WTC11 (cell line): ENCODE data around the gene FNBP1L. TPM values are rescaled to one million over a fixed set of nuclear protein-coding genes. Genes with fewer than 3 reads are reported as not detected.

ENCODE experiments used
- ATAC-seq: fragments of 200-7000 bp; cut with Tn5 transposase; 2 replicates; pipeline ENCODE4 v1.10.0; 2021; ENCODE audit warnings: mild to moderate bottlenecking, moderate library complexity
- CTCF ChIA-PET: fragments of 300-600 bp; sonication (Branson Sonifier 250); formaldehyde crosslinking; loops from one replicate; lab custom pipeline; 2021; ENCODE audit warnings: antibody characterized with exemption; lab: Charles Lee
- POLR2A ChIA-PET: fragments of 350-600 bp; sonication (Branson Sonifier 250); formaldehyde crosslinking; loops from one replicate; lab custom pipeline; 2021; ENCODE audit warnings: antibody characterized with exemption; lab: Charles Lee
- DNase-seq: peaks from one replicate; pipeline ENCODE4 v3.0.0; 2021; ENCODE audit warnings: low spot score
- H3K27ac Mint-ChIP-seq: 2 replicates; pipeline ENCODE4 v1.8.0; 2021; ENCODE audit warnings: mixed read lengths
- H3K27me3 Mint-ChIP-seq: 2 replicates; pipeline ENCODE4 v1.8.0; 2021; ENCODE audit warnings: low read depth, mild to moderate bottlenecking, moderate library complexity, mixed read lengths
- H3K36me3 Mint-ChIP-seq: 2 replicates; pipeline ENCODE4 v1.8.0; 2021; ENCODE audit warnings: mixed read lengths
- H3K4me1 Mint-ChIP-seq: 2 replicates; pipeline ENCODE4 v1.8.0; 2022; ENCODE audit warnings: mixed read lengths
- H3K4me3 Mint-ChIP-seq: 2 replicates; pipeline ENCODE4 v1.8.0; 2021; ENCODE audit warnings: mild to moderate bottlenecking, moderate library complexity, mixed read lengths
- H3K9me3 Mint-ChIP-seq: 2 replicates; pipeline ENCODE4 v1.8.0; 2021; ENCODE audit warnings: mixed read lengths
- CREB1 ChIP-seq: sonication (generic); formaldehyde crosslinking; IDR thresholded peaks from 2 replicates; pipeline ENCODE4 v1.8.0; 2023; ENCODE audit warnings: mild to moderate bottlenecking, missing genetic modification reagents
- ESRRA ChIP-seq: sonication (generic); formaldehyde crosslinking; IDR thresholded peaks from 2 replicates; pipeline ENCODE4 v1.8.1; 2022; ENCODE audit warnings: mild to moderate bottlenecking, missing genetic modification reagents, borderline replicate concordance
- FOXJ3 ChIP-seq: sonication (generic); formaldehyde crosslinking; IDR thresholded peaks from 2 replicates; pipeline ENCODE4 v1.9.0; 2021; ENCODE audit warnings: missing genetic modification reagents, mild to moderate bottlenecking, borderline replicate concordance
- FOXK1 ChIP-seq: sonication (generic); formaldehyde crosslinking; IDR thresholded peaks from 2 replicates; pipeline ENCODE4 v1.8.0; 2022; ENCODE audit warnings: mild to moderate bottlenecking, moderate library complexity, missing genetic modification reagents
- FOXP1 ChIP-seq: sonication (generic); formaldehyde crosslinking; IDR thresholded peaks from 2 replicates; pipeline ENCODE4 v1.8.0; 2022; ENCODE audit warnings: missing genetic modification reagents, mild to moderate bottlenecking, moderate library complexity, borderline replicate concordance
- HMGA2 ChIP-seq: fragments of 250-450 bp; sonication (Bioruptor Pico); IDR thresholded peaks from 2 replicates; pipeline ENCODE4 v1.4.0; 2021; ENCODE audit warnings: mild to moderate bottlenecking, moderate library complexity
- MYBL2 ChIP-seq: sonication (generic); formaldehyde crosslinking; IDR thresholded peaks from 2 replicates; pipeline ENCODE4 v1.8.1; 2023; ENCODE audit warnings: mild to moderate bottlenecking, moderate library complexity, missing genetic modification reagents
- NFATC4 ChIP-seq: fragments of 250-450 bp; sonication (Bioruptor Pico); IDR thresholded peaks from 2 replicates; pipeline ENCODE4 v1.9.0; 2021; ENCODE audit warnings: mild to moderate bottlenecking
- TCF7 ChIP-seq: sonication (generic); formaldehyde crosslinking; IDR thresholded peaks from 2 replicates; pipeline ENCODE4 v1.8.0; 2022; ENCODE audit warnings: mild to moderate bottlenecking, low read depth, missing genetic modification reagents, moderate library complexity
- TEAD1 ChIP-seq: sonication (generic); formaldehyde crosslinking; IDR thresholded peaks from 2 replicates; pipeline ENCODE4 v1.8.0; 2022; ENCODE audit warnings: mild to moderate bottlenecking, missing genetic modification reagents
- ZNF317 ChIP-seq: sonication (generic); formaldehyde crosslinking; IDR thresholded peaks from 2 replicates; pipeline ENCODE4 v1.8.1; 2023; ENCODE audit warnings: low read depth, mild to moderate bottlenecking, moderate library complexity, missing genetic modification reagents, borderline replicate concordance
- ZNF396 ChIP-seq: fragments of 250-450 bp; sonication (Bioruptor Pico); IDR thresholded peaks from 2 replicates; pipeline ENCODE4 v1.8.0; 2021; ENCODE audit warnings: mild to moderate bottlenecking, moderate library complexity, borderline replicate concordance
- total RNA-seq: library from RNA; stranded (reverse); gene quantifications from 3 replicates; pipeline ENCODE4 v1.2.3, GENCODE V29; 2021
- TF ChIP-seq, protein P1 (sequence below): sonication (generic); formaldehyde crosslinking; IDR thresholded peaks from 2 replicates; pipeline ENCODE4 v1.8.1; 2022; ENCODE audit warnings: low read depth, missing genetic modification reagents, borderline replicate concordance
- TF ChIP-seq, protein P2 (sequence below): sonication (generic); formaldehyde crosslinking; IDR thresholded peaks from 2 replicates; pipeline ENCODE4 v1.8.1; 2023; ENCODE audit warnings: mild to moderate bottlenecking, moderate library complexity, missing genetic modification reagents
- TF ChIP-seq, protein P3 (sequence below): sonication (generic); formaldehyde crosslinking; IDR thresholded peaks from 2 replicates; pipeline ENCODE4 v1.8.1; 2023; ENCODE audit warnings: mild to moderate bottlenecking, missing genetic modification reagents, moderate library complexity
- TF ChIP-seq, protein P4 (sequence below): fragments of 250-450 bp; sonication (Bioruptor Pico); IDR thresholded peaks from 2 replicates; pipeline ENCODE4 v1.8.0; 2021; ENCODE audit warnings: mild to moderate bottlenecking
- TF ChIP-seq, protein P5 (sequence below): fragments of 250-450 bp; sonication (Bioruptor Pico); IDR thresholded peaks from 2 replicates; pipeline ENCODE4 v1.9.0; 2021; ENCODE audit warnings: mild to moderate bottlenecking
- TF ChIP-seq, protein P6 (sequence below): fragments of 200-600 bp; IDR thresholded peaks from 2 replicates; pipeline ENCODE4 v1.8.0; 2022; ENCODE audit warnings: antibody characterized with exemption
- TF ChIP-seq, protein P7 (sequence below): sonication (generic); formaldehyde crosslinking; conservative IDR thresholded peaks from 2 replicates; pipeline ENCODE4 v1.8.1; 2022; ENCODE audit warnings: mild to moderate bottlenecking, missing genetic modification reagents

FNBP1L gene
- total RNA-seq, 1 experiment from 2014 or later = 79.1 TPM

DNA sequence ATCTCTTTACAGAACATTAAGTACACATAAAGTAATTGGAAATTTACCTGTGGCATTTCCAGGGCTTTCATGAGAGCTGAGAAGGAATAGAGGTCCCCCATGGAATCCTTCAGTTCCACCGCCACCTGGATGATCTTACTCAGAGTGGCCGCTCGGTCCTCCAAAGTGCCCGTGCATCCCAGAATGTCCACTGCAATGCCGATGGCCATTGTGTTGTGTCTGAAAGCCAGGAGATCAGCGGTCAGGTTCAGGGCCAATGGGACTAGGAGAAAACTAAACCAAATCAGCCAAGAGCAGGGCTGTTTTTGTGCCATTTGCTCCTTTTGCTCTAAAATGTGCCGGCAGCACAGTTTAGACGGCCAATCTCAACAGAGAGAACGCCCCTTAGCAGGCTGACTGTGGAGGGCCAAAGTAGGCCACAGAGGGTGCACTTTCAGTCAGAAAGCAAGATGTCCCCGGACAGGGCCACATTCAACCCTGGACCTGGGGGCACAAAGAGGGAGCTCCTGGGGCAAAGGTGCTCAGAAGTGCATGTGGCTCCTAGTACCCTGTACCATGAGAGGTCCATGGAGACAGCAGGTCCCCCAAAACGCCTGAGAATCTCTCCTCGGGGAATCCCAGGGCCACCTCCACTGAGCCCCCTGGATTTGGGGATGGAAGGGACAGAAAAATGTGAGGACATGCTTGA, 123.8 kb downstream of the FNBP1L start:
- H3K27ac Mint-ChIP-seq = peak overlapping the region; percentile 37
- CTCF ChIA-PET = interaction anchor here (0.7 to 0.9 kb wide), 2 partner anchors 10 to 73 kb away, joined by 3 to 4 read pairs; no protein-coding TSS in a partner anchor
- H3K4me3 Mint-ChIP-seq = no peak overlapping the region
- no peaks in the 10 kb centered on the region for H3K9me3 Mint-ChIP-seq
- H3K36me3 Mint-ChIP-seq = peaks cover 28% of the 10 kb centered on the region
- no peak for DNase-seq
- no peaks in the 10 kb centered on the region for H3K27me3 Mint-ChIP-seq
- no peak for TF ChIP-seq TEAD1 (CRISPR knock-in tag)
- TF ChIP-seq ESRRA (CRISPR knock-in tag) = no peak
- no peak for TF ChIP-seq ZNF396
- TF ChIP-seq, protein P1, sequence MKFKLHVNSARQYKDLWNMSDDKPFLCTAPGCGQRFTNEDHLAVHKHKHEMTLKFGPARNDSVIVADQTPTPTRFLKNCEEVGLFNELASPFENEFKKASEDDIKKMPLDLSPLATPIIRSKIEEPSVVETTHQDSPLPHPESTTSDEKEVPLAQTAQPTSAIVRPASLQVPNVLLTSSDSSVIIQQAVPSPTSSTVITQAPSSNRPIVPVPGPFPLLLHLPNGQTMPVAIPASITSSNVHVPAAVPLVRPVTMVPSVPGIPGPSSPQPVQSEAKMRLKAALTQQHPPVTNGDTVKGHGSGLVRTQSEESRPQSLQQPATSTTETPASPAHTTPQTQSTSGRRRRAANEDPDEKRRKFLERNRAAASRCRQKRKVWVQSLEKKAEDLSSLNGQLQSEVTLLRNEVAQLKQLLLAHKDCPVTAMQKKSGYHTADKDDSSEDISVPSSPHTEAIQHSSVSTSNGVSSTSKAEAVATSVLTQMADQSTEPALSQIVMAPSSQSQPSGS = no peak
- TF ChIP-seq FOXP1 (CRISPR knock-in tag) = no peak
- TF ChIP-seq, protein P2, sequence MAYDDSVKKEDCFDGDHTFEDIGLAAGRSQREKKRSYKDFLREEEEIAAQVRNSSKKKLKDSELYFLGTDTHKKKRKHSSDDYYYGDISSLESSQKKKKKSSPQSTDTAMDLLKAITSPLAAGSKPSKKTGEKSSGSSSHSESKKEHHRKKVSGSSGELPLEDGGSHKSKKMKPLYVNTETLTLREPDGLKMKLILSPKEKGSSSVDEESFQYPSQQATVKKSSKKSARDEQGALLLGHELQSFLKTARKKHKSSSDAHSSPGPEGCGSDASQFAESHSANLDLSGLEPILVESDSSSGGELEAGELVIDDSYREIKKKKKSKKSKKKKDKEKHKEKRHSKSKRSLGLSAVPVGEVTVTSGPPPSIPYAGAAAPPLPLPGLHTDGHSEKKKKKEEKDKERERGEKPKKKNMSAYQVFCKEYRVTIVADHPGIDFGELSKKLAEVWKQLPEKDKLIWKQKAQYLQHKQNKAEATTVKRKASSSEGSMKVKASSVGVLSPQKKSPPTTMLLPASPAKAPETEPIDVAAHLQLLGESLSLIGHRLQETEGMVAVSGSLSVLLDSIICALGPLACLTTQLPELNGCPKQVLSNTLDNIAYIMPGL = no peak
- no peak for TF ChIP-seq MYBL2 (CRISPR knock-in tag)
- no peak for TF ChIP-seq FOXJ3 (CRISPR knock-in tag)
- TF ChIP-seq NFATC4 = no peak
- TF ChIP-seq ZNF317 = no peak
- TF ChIP-seq HMGA2 (CRISPR knock-in tag) = no peak
- TF ChIP-seq, protein P3, sequence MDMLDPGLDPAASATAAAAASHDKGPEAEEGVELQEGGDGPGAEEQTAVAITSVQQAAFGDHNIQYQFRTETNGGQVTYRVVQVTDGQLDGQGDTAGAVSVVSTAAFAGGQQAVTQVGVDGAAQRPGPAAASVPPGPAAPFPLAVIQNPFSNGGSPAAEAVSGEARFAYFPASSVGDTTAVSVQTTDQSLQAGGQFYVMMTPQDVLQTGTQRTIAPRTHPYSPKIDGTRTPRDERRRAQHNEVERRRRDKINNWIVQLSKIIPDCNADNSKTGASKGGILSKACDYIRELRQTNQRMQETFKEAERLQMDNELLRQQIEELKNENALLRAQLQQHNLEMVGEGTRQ (CRISPR knock-in tag) = no peak
- TF ChIP-seq, protein P4, sequence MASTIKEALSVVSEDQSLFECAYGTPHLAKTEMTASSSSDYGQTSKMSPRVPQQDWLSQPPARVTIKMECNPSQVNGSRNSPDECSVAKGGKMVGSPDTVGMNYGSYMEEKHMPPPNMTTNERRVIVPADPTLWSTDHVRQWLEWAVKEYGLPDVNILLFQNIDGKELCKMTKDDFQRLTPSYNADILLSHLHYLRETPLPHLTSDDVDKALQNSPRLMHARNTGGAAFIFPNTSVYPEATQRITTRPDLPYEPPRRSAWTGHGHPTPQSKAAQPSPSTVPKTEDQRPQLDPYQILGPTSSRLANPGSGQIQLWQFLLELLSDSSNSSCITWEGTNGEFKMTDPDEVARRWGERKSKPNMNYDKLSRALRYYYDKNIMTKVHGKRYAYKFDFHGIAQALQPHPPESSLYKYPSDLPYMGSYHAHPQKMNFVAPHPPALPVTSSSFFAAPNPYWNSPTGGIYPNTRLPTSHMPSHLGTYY = no peak
- TF ChIP-seq, protein P5, sequence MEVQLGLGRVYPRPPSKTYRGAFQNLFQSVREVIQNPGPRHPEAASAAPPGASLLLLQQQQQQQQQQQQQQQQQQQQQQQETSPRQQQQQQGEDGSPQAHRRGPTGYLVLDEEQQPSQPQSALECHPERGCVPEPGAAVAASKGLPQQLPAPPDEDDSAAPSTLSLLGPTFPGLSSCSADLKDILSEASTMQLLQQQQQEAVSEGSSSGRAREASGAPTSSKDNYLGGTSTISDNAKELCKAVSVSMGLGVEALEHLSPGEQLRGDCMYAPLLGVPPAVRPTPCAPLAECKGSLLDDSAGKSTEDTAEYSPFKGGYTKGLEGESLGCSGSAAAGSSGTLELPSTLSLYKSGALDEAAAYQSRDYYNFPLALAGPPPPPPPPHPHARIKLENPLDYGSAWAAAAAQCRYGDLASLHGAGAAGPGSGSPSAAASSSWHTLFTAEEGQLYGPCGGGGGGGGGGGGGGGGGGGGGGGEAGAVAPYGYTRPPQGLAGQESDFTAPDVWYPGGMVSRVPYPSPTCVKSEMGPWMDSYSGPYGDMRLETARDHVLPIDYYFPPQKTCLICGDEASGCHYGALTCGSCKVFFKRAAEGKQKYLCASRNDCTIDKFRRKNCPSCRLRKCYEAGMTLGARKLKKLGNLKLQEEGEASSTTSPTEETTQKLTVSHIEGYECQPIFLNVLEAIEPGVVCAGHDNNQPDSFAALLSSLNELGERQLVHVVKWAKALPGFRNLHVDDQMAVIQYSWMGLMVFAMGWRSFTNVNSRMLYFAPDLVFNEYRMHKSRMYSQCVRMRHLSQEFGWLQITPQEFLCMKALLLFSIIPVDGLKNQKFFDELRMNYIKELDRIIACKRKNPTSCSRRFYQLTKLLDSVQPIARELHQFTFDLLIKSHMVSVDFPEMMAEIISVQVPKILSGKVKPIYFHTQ (CRISPR knock-in tag) = no peak
- TF ChIP-seq TCF7 (CRISPR knock-in tag) = no peak
- no peak for TF ChIP-seq CREB1 (CRISPR knock-in tag)
- TF ChIP-seq, protein P6, sequence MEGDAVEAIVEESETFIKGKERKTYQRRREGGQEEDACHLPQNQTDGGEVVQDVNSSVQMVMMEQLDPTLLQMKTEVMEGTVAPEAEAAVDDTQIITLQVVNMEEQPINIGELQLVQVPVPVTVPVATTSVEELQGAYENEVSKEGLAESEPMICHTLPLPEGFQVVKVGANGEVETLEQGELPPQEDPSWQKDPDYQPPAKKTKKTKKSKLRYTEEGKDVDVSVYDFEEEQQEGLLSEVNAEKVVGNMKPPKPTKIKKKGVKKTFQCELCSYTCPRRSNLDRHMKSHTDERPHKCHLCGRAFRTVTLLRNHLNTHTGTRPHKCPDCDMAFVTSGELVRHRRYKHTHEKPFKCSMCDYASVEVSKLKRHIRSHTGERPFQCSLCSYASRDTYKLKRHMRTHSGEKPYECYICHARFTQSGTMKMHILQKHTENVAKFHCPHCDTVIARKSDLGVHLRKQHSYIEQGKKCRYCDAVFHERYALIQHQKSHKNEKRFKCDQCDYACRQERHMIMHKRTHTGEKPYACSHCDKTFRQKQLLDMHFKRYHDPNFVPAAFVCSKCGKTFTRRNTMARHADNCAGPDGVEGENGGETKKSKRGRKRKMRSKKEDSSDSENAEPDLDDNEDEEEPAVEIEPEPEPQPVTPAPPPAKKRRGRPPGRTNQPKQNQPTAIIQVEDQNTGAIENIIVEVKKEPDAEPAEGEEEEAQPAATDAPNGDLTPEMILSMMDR = no peak
- TF ChIP-seq, protein P7, sequence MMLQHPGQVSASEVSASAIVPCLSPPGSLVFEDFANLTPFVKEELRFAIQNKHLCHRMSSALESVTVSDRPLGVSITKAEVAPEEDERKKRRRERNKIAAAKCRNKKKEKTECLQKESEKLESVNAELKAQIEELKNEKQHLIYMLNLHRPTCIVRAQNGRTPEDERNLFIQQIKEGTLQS (CRISPR knock-in tag) = no peak
- TF ChIP-seq FOXK1 (CRISPR knock-in tag) = no peak
- TF ChIP-seq, all 79 proteins: peak for 0
- peaks cover 21% of the 10 kb centered on the region for H3K4me1 Mint-ChIP-seq
- ATAC-seq = peak; percentile 4; the same call in 1 of the 2 replicates
- POLR2A ChIA-PET = no interaction called here
